SK-N-MC (cell line): ENCODE data around the gene DNAJA4.

Experiments
- EZH2 ChIP-seq: fragments of 200-600 bp; sonication (generic); IDR thresholded peaks from one replicate; pipeline ENCODE4 v1.6.1; 2017; ENCODE audit warnings: antibody characterized with exemption
- POLR2AphosphoS5 ChIP-seq: IDR thresholded peaks from 2 replicates; pipeline ENCODE4 v1.6.1; 2012; ENCODE audit warnings: mild to moderate bottlenecking, low read depth, low read length, borderline replicate concordance

DNA sequence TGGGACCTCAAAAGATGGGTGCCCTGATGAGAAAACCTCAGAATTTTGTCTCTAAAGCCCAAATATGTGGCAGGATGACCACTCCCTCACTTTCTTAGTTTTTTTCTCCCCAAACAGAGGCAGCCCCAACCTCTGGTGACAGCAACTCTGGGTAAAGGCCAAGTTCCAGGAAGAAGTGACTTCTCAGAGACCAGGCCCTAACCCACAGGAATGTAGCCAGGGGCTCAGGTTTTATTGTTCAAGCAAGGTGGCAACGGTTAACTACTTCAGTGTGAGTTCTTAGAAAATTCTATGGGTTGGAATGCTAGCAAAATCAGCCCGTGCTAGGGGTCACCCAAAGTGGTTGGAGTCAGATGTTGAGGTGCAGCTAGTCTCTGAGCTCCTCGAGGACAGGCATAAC, 5.1 kb upstream of the DNAJA4 start:
- no peak for TF ChIP-seq POLR2AphosphoS5
- TF ChIP-seq EZH2: no peak
